Measurements from ENCODE around the gene RPUSD4. TPM values are rescaled to one million over a fixed set of nuclear protein-coding genes. Genes with fewer than 3 reads are reported as not detected.

Gene RPUSD4
- total RNA-seq, 4 donors from 2014 or later = 53.3 to 93.8 (median 69.2) TPM

DNA sequence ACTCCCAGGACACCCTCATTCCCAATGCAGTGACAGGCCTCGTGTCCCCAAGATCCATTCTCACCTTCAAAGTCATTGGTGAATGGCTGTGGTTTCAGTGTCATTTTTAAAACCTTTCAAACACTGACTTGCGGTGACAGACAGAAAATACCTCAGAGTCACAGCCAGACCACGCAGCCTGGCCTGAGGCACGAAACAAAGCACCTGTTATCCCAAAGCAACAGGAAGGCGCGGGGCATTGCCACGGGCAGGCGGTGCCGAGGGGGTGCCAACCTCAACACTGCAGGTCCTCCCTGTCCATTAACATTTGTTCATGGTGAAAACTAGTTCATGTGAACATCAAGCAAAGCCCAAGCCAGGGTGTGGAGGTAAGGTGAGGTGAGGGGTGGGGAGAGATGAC, 38.2 kb downstream of the RPUSD4 start:
- no peaks in the 10 kb centered on the region for H3K36me3 ChIP-seq
- H3K27me3 ChIP-seq = no peaks in the 10 kb centered on the region
- no peak overlapping the region for H3K27ac ChIP-seq
- TF ChIP-seq CTCF (IDR thresholded peaks at IDR 0.05 in 4 of 5, conservative IDR thresholded peaks at IDR 0.05 in 1 of 5) = no peak
- TF ChIP-seq POLR2A (IDR thresholded peaks at IDR 0.05) = no peak
- no peak for ATAC-seq
- intact Hi-C loops (cut with DNase I; ENCODE audit: low total_unique reads) (no loop called here), in situ Hi-C loops (cut with MboI; ENCODE audit: low sequenced_read_pairs in 4 of 4) (no loop called here)
- no peaks in the 10 kb centered on the region for H3K9me3 ChIP-seq
- H3K4me1 ChIP-seq = no peaks in the 10 kb centered on the region
- no peak overlapping the region for H3K4me3 ChIP-seq
- DNase-seq = no peak

DNA sequence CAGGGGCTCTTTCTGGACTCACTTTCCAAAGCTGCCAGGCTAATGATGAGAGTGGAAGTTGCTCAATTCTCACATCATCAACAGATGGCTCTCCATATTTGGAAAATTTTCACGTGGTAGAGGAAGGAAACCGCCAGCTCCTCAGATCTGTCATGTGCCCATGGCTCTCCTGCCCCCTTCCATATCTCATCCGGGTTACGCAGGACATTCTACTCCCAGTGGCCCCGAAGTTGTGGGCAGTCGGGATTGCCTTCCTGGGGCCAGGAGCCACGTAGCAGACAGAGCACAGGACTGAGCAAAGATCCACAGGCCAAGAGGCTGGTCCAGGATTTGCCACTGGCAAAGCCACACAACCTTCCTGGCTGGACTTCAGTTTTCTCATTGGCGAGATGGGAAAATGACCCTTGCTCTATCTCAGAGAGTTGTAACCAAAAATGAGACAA, 38.8 kb downstream of the RPUSD4 start:
- intact Hi-C loops (cut with DNase I; ENCODE audit: low total_unique reads) (no loop called here), in situ Hi-C loops (cut with MboI; ENCODE audit: low sequenced_read_pairs in 4 of 4) (no loop called here)
- Histone ChIP-seq H3K27ac (no peak overlapping the region), H3K4me3 (no peak overlapping the region), H3K9me3 (no peaks in the 10 kb centered on the region), H3K4me1 (no peaks in the 10 kb centered on the region), H3K36me3 (no peaks in the 10 kb centered on the region), H3K27me3 (no peaks in the 10 kb centered on the region)
- TF ChIP-seq POLR2A (IDR thresholded peaks at IDR 0.05) = no peak
- ATAC-seq (peak; percentile 60 to 81), DNase-seq (no peak)

DNA sequence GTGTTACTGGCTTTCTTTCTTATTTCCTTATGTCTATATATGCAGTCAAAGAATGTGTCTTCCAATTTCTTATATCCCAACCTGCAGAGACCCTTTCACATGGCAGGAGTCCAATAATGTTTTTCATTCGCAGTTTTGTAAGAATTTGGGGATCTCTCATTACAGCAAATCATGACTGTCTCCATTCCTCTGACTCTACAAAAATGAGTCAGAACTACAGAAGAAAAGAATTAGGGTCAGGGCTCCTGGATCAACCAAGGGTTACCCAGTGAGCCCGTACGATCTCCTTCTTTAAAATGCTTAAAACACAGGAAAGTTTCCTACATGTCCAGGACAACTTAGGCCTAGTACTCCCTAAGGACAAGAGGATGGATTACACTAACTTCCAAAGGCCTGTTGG, 42.2 kb downstream of the RPUSD4 start:
- in situ Hi-C loops (cut with MboI; ENCODE audit: low sequenced_read_pairs in 4 of 4) (no loop called here), intact Hi-C loops (cut with DNase I; ENCODE audit: low total_unique reads) (no loop called here)
- no peak overlapping the region for H3K4me3 ChIP-seq
- TF ChIP-seq POLR2A (IDR thresholded peaks at IDR 0.05) (no peak), CTCF (IDR thresholded peaks at IDR 0.05 in 4 of 5, conservative IDR thresholded peaks at IDR 0.05 in 1 of 5) (no peak)
- H3K4me1 ChIP-seq = no peaks in the 10 kb centered on the region
- H3K9me3 ChIP-seq = no peaks in the 10 kb centered on the region
- ATAC-seq = no peak
- H3K36me3 ChIP-seq = no peaks in the 10 kb centered on the region
- no peak overlapping the region for H3K27ac ChIP-seq
- no peak for DNase-seq
- no peaks in the 10 kb centered on the region for H3K27me3 ChIP-seq

DNA sequence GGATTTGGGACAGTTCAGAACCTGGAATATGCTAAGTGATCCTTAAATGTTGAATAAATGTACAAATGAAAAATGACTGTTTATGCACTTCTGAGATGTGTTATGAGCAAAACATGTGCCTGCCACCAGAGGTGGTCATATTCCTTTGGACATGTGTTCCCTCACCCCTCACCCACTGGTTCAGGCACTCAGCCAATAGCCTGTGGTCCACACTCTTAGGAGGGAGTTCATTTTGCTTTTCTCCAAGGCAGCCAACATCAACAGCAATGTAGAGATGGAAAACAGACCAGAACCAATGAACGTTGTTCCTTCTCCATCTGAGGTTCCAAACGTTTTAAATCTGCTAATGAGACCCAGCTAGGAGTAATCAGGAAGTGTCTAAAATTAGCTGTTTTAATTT, 44.0 kb downstream of the RPUSD4 start:
- TF ChIP-seq CTCF (IDR thresholded peaks at IDR 0.05 in 4 of 5, conservative IDR thresholded peaks at IDR 0.05 in 1 of 5) (no peak), POLR2A (IDR thresholded peaks at IDR 0.05) (no peak)
- H3K4me3 ChIP-seq = no peak overlapping the region
- ATAC-seq (no peak), DNase-seq (no peak)
- H3K9me3 ChIP-seq = no peaks in the 10 kb centered on the region
- no peaks in the 10 kb centered on the region for H3K4me1 ChIP-seq
- intact Hi-C loops (cut with DNase I; ENCODE audit: low total_unique reads) = no loop called here
- no peaks in the 10 kb centered on the region for H3K27me3 ChIP-seq
- no peak overlapping the region for H3K27ac ChIP-seq
- no peaks in the 10 kb centered on the region for H3K36me3 ChIP-seq
- in situ Hi-C loops (cut with MboI; ENCODE audit: low sequenced_read_pairs in 4 of 4) = no loop called here

GRCh38 chr11:126166413-126166812, 45.0 kb downstream of the RPUSD4 start:
- no peak overlapping the region for H3K27ac ChIP-seq

More at GRCh38 chr11:126166413-126166812, 45.0 kb downstream of the RPUSD4 start:
- H3K4me1 ChIP-seq = no peaks in the 10 kb centered on the region
- in situ Hi-C loops (cut with MboI; ENCODE audit: low sequenced_read_pairs in 4 of 4) = no loop called here
- ATAC-seq (peak in 1 of 2 donors; percentile 7), DNase-seq (no peak)
- TF ChIP-seq POLR2A (IDR thresholded peaks at IDR 0.05) (no peak), CTCF (IDR thresholded peaks at IDR 0.05 in 4 of 5, conservative IDR thresholded peaks at IDR 0.05 in 1 of 5) (no peak)
- no peaks in the 10 kb centered on the region for H3K36me3 ChIP-seq
- no peaks in the 10 kb centered on the region for H3K27me3 ChIP-seq
- intact Hi-C loops (cut with DNase I; ENCODE audit: low total_unique reads) = no loop called here
- H3K4me3 ChIP-seq = no peak overlapping the region
- no peaks in the 10 kb centered on the region for H3K9me3 ChIP-seq

Data from gastrocnemius medialis (tissue), 4 donors.